Measurements from ENCODE around the gene CARD8.

DNA sequence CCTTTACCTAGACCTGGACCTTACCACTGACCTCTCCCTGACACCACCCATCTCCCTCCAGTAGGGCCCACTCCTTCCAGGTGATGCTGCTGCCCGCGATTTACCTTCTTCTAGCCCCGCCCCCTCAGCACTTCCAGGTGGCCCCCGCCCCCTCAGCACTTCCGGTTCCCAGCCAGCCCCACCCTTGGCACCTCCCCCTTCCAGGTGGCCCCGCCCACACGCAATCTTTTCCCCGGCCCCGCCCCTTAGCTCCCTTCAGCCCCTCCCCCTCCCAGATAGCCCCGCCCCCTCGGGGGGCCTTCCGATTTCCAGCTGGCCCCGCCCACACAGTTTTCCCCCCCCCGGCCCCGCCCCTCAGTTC is 86.2 kb downstream of the CARD8 start:
- no peak for TF ChIP-seq EZH2phosphoT487 (IDR thresholded peaks at IDR 0.05; ENCODE audit: borderline replicate concordance, low read length)
- TF ChIP-seq CTCF (conservative IDR thresholded peaks at IDR 0.05; ENCODE audit: low read depth, low read length) = no peak
